Endothelial cell of umbilical vein (primary cell): ENCODE measurements around the gene HSPB8.

Experiments used
- CTCF ChIP-seq, 2 donors: IDR thresholded peaks; 1 replicate in 1 of 2; 2 replicates in 1 of 2; pipeline ENCODE4 v1.5.1; 2011; ENCODE audit warnings: low read length in 2 of 2, mild to moderate bottlenecking in 2 of 2, moderate library complexity in 2 of 2, control low read depth in 1 of 2, inconsistent platforms in 1 of 2, low read depth in 1 of 2; ENCODE audit not compliant: insufficient read depth in 1 of 2; ENCODE audit errors: extremely low read depth in 1 of 2
- GATA2 ChIP-seq: IDR thresholded peaks from 2 replicates; pipeline ENCODE4 v1.7.0; 2011; ENCODE audit warnings: low read depth, mild to moderate bottlenecking, moderate library complexity, mixed read lengths, low read length; ENCODE audit not compliant: insufficient read length, insufficient read depth
- JUN ChIP-seq: IDR thresholded peaks from 2 replicates; pipeline ENCODE4 v1.6.1; 2011; ENCODE audit warnings: borderline replicate concordance, low read depth; ENCODE audit not compliant: insufficient read length, insufficient read depth
- MAX ChIP-seq: IDR thresholded peaks from 2 replicates; pipeline ENCODE4 v1.6.1; 2011; ENCODE audit not compliant: insufficient read depth, insufficient read length
- MYC ChIP-seq: IDR thresholded peaks from one replicate; pipeline ENCODE4 v1.6.1; 2011; ENCODE audit warnings: mild to moderate bottlenecking, low read depth, low read length
- POLR2A ChIP-seq: IDR thresholded peaks from 2 replicates; pipeline ENCODE4 v1.6.1; 2012; ENCODE audit warnings: low read depth, mild to moderate bottlenecking, control low read depth, low read length

GRCh38 chr12:119177056-119177325, 1.7 kb upstream of the HSPB8 start:
- TF ChIP-seq CTCF (IDR thresholded peaks at IDR 0.05; ENCODE audit: extremely low read depth in 1 of 2, insufficient read depth in 1 of 2, low read depth in 1 of 2, low read length in 2 of 2) (no peak), POLR2A (no peak), GATA2 (no peak), MYC (no peak), JUN (no peak), MAX (no peak)
